Fibroblast of villous mesenchyme (primary cell): ENCODE data around the gene SORL1. TPM values are rescaled to one million over a fixed set of nuclear protein-coding genes. Genes with fewer than 3 reads are reported as not detected.

Experiments used
- DNase-seq: peaks from one replicate; pipeline ENCODE4 v3.0.0-alpha.2; 2010; ENCODE audit warnings: low read depth
- H3K4me3 ChIP-seq: 2 replicates; pipeline ENCODE4 v1.5.1; 2011; ENCODE audit warnings: low read depth, mild to moderate bottlenecking, low read length
- total RNA-seq: library from RNA; depleted of rRNA; stranded (reverse); fragments of >200 nt; gene quantifications from 2 replicates; pipeline ENCODE4 v1.2.3, GENCODE V29; 2012
- TF ChIP-seq, protein P1 (sequence below): IDR thresholded peaks from 2 replicates; pipeline ENCODE4 v1.5.1; 2012; ENCODE audit warnings: low read depth, mild to moderate bottlenecking, low read length; ENCODE audit not compliant: insufficient read depth

SORL1 gene
- total RNA-seq, 1 donor = 0.43 TPM

DNA sequence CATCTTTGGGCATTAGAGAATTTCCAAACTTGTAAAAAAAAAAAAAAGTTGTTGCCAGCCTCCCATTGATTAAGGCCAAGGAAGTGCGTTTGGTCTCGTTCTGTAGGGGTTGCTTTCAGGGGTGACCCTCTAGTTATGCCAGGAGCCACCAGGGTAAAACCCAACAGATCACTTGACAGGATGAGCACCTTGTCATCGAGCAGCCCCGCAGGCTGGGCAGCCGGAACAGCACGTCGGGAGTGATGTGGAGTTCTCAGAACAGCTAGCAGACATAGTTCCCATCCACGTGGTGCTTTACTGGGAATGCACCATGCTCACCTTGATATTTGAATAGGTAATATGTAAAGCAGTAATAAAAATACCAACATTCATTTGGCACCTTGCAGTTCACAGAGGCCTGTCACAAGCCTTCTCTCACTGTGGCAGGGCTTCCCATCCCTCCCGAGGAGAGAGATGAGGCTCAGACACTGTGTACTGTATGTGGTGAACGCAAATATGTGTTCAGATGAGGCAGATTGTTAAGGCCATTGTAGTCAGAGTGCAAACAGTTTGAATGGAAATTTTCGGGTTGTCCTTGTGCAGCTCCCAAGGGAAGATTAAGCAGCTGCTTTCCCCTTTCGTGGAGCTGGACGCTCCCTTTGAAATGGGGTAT lies 71.6 kb downstream of the SORL1 start:
- no peak for DNase-seq
- TF ChIP-seq, protein P1, sequence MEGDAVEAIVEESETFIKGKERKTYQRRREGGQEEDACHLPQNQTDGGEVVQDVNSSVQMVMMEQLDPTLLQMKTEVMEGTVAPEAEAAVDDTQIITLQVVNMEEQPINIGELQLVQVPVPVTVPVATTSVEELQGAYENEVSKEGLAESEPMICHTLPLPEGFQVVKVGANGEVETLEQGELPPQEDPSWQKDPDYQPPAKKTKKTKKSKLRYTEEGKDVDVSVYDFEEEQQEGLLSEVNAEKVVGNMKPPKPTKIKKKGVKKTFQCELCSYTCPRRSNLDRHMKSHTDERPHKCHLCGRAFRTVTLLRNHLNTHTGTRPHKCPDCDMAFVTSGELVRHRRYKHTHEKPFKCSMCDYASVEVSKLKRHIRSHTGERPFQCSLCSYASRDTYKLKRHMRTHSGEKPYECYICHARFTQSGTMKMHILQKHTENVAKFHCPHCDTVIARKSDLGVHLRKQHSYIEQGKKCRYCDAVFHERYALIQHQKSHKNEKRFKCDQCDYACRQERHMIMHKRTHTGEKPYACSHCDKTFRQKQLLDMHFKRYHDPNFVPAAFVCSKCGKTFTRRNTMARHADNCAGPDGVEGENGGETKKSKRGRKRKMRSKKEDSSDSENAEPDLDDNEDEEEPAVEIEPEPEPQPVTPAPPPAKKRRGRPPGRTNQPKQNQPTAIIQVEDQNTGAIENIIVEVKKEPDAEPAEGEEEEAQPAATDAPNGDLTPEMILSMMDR = no peak
- no peak overlapping the region for H3K4me3 ChIP-seq

DNA sequence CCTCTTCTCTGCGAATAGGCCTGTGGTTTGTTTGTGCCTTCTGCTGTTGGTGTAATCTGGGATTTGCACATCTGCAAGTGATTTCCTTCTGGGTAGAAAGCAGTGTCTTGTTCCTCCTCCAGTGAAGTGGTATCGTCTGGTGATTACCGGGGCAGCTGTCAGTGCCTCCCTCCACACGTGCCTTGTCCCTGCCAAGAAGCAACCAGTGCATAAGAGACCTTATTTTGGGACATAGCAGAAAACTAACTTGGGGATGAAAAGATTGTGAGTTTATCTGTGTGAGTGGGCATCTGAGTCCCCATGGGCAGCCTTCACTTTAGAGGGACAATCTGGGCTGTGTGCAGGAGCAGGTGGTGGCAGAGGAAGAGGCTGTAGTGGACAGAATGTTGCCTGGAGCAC lies 72.1 kb downstream of the SORL1 start:
- DNase-seq = no peak
- no peak overlapping the region for H3K4me3 ChIP-seq
- TF ChIP-seq, protein P1 = no peak

DNA sequence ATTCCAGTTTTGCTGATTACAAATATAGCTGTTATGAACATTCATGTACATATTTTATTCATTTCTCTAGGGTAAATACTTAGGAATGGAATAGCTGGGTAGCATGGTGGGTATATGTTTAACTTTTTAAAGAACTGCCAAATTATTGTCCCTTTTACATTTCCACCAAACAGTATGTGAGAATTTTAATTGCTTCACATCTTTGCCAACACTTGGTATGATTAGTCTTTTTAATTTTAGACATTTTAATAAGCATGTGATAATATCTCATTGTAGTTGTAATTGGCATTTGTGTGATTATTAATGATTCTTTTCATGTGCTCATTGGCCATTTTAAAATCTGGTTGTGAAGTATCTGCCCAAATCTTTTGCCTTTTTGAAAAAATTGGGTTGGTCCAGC lies 73.3 kb downstream of the SORL1 start:
- no peak for DNase-seq
- TF ChIP-seq, protein P1 = no peak
- H3K4me3 ChIP-seq = no peak overlapping the region

DNA sequence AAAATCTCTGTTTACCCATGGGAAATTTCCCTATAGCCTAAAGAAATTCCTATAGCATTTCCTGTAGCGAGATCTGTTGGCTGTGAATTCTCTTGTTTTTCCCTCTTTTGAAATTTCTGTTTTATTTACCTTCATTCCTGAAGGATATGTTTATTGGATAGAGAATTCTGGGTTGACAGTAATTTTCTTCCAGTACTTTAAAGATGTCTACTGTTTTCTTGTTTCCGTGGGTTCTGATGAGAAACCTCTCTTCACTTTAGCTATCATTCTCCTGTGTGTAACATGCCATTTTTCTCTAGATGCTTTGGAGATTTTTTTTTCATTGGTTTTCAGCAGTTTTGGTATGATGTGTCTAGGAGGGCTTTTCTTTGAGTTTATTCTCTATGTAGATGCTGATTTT lies 78.1 kb downstream of the SORL1 start:
- no peak for DNase-seq
- TF ChIP-seq, protein P1 = no peak
- H3K4me3 ChIP-seq = no peak overlapping the region

DNA sequence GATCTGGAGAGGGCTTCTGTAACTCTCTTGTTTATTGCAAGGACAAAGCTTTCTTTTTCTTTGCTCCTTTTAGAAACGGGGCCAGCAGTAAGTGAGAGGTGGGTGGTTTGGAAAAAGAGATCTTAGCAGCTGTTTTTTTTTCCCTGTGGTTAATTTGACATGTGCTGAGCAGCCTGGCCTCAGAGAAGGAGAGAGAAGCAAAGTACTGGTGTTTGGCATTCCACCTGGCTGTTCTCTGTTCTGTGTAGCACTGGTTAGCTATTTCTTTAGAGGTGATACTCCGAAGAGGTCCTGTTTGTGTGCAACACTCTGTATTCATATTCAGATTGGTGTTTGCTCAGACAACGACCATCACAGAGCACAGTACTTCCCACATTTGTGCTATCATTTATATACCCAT lies 81.5 kb downstream of the SORL1 start:
- TF ChIP-seq, protein P1 = no peak
- DNase-seq = no peak
- no peak overlapping the region for H3K4me3 ChIP-seq

DNA sequence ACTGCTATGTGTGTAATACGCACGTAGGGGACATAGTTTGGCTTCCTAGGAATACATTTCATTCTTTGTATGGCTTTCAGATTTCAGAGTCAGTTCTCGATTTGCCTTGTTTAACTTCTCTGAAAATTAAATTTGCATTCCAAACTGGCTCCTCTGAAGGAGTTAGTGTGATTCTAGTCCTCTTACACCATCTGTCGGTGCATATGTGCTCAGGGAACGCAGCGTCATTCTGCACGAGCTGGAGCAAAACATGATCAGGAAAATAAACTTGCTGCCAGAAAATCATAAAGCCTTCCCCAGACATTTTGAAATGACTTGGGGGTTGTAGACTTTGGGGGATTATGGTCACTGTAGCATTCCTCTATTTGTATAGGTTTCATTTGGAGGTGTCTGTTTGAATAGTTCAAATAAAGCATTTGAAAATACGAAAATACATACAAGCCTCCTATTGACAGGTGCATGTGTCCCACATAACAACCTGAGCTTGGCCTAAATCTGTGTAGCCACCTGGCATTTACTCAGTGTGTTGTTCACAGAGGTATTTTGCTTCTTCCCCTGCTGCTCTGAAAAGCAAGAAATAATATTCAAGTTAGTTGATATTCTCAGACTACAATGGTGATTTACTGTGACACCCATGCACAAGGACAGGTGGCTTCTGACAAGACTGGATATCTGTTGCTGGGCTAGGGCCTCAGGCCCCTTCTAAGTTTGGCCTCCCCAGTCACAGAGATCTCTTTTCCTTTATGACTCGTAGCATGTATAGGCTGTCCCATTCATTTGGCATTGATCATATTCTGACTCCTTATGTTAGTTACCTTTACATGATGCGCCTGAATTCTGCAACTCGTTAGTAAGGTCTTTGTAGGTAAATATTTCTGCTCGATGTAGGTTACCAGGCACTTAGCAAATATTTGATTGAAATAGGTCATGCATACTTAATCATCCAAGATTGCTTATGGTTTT lies 82.3 kb downstream of the SORL1 start:
- peak; percentile 32 for DNase-seq
- H3K4me3 ChIP-seq = no peak overlapping the region
- TF ChIP-seq, protein P1 = peak; percentile 51
